RWPE1 (cell line): Measurements from ENCODE around the gene ANXA9.

Source experiments
- CTCF ChIA-PET: fragments of 350-600 bp; sonication (Branson Sonifier 250); formaldehyde crosslinking; extraction: SDS; loops from one replicate; lab custom pipeline; 2021; lab: Yijun Ruan, JAX
- POLR2A ChIA-PET: fragments of 400-600 bp; formaldehyde crosslinking; extraction: SDS; loops from one replicate; lab custom pipeline; 2020; ENCODE audit warnings: antibody characterized with exemption; ENCODE audit not compliant: low non-redundant PET; lab: Yijun Ruan, JAX
- DNase-seq: peaks from one replicate; pipeline ENCODE4 v3.0.0; 2012; ENCODE audit warnings: low spot score
- H3K27ac ChIP-seq: fragments of 450-650 bp; 2 replicates; pipeline ENCODE4 v1.5.1; 2017
- TF ChIP-seq, protein P1 (sequence below): fragments of 450-650 bp; conservative IDR thresholded peaks from 2 replicates; pipeline ENCODE4 v1.5.1; 2017; ENCODE audit warnings: low read depth, mild to moderate bottlenecking

Gene ANXA9

DNA sequence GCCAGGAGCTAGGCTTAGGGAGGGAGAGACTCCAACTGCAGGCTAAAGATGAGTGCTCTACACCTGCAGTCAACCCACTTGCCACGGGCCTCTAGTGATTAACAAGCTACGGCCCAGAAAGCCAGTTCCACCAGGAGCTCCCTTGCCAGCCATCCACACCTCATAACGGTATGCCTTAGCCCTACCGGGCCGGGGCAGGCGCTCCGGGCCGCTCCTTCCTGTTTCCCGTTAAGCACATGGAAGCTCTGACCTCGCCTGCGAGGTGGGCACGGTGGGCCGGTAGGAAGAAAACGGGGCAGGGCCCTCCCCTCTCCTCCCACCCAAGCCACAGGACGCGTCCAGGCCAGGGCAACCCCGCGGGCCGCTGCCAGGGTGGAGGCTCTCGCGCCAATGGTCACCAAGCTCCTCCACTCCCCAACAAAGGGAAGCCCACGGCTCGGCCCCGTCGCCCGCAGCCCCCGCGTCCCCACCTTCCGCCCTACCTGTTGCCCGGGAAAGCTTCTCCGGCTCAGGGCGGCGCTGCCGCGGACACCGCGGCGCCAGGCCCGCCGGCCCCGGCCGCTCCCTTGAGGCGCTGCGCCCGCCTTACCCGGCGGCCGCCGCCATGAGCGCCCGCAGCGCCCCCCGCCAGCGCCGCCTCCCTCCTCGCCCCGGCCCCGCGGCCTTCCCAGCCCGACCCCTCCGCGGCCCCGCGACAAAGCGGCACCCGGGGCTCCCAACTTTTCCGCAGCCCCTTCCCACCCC is 8.1 kb upstream of the ANXA9 start:
- CTCF ChIA-PET: interaction anchor here (0.6 to 1.0 kb wide), 3 partner anchors 11 to 22 kb away, joined by 3 read pairs; no protein-coding TSS in a partner anchor
- H3K27ac ChIP-seq: peak overlapping the region; percentile 91
- TF ChIP-seq, protein P1, sequence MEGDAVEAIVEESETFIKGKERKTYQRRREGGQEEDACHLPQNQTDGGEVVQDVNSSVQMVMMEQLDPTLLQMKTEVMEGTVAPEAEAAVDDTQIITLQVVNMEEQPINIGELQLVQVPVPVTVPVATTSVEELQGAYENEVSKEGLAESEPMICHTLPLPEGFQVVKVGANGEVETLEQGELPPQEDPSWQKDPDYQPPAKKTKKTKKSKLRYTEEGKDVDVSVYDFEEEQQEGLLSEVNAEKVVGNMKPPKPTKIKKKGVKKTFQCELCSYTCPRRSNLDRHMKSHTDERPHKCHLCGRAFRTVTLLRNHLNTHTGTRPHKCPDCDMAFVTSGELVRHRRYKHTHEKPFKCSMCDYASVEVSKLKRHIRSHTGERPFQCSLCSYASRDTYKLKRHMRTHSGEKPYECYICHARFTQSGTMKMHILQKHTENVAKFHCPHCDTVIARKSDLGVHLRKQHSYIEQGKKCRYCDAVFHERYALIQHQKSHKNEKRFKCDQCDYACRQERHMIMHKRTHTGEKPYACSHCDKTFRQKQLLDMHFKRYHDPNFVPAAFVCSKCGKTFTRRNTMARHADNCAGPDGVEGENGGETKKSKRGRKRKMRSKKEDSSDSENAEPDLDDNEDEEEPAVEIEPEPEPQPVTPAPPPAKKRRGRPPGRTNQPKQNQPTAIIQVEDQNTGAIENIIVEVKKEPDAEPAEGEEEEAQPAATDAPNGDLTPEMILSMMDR: no peak
- POLR2A ChIA-PET: no interaction called here
- no peak for DNase-seq

DNA sequence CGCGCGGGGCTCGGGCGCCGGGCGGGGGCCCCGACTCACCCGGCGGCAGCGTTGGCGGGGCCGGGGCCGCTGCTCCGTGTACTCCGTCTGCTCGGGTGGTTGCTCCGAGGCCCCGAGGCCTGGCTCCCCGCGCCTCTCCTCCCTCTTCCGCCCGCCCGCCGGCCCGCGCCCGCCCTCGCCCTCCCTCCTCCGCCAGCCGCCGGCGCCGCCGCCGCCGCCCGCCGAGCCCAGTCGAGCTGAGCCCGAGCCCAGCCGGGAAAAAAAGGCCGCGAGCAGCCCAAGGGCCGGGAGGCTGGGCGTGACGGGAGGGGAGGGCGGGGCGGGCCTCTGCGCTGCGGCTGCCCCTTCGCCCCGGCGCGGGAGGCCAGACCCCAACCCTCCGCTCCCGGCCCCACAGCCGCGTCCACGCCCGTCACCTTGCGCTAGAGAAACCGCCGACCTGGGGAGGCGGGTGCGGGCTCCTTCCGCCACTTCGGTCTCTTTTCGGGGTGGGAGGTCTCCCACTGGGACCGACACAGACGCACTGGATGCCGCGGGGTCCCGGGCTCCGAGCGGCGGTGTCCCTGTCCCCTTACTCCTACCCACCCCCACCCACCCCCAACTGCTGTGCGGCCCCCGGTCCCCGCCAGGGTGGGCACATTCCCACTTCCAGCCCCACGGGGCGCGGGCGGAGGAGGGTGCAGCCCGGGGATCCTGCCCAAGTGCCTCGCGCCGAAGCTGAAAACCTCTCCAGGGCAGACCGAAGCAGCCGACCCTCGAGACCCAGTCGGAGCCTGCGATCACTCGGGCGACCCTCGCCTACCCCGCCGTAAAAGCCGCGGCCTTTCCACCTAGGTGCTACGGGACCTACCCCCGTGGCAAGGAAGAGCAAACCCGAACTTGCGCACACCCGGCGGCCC is 7.3 kb upstream of the ANXA9 start, which contains the start of gene CERS2:
CERS2 (minus strand) TSS at position 256 of the 899 bp plus-strand sequence. CDS start 5,745 bp downstream, outside the sequence.
- DNase-seq: peak; percentile 82
- TF ChIP-seq, protein P1: no peak
- peak within 1 kb of the TSS; percentile 91 for H3K27ac ChIP-seq
- POLR2A ChIA-PET: no interaction called here
- CTCF ChIA-PET: no interaction called here

DNA sequence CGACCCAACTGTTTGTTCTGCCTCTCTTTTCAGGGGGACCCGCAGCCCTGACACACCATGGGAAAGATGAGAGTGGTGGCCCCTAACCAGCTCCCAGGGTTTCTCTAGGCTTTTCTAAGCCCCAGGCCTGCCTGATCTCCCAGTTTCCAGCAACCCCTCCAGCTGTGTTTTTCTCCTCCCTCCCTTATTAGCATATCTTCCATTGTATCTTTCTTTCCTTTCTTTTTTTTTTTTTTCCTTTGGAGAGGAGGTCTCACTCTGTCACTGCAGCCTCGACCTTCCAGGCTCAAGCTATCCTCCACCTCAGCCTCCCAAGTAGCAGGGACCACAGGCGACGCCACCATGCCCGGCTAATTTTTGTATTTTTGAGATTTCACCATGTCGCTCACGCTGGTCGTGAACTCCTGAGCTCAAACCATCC is 5.7 kb upstream of the ANXA9 start:
- CTCF ChIA-PET: interaction anchor here (0.7 to 0.9 kb wide), 2 partner anchors 10 to 30 kb away, joined by 3 to 4 read pairs; no protein-coding TSS in a partner anchor
- POLR2A ChIA-PET: interaction anchor here (0.5 kb wide), 1 partner anchor 387 kb away, joined by 4 read pairs; no protein-coding TSS in a partner anchor
- H3K27ac ChIP-seq: peak overlapping the region; percentile 91
- DNase-seq: no peak
- TF ChIP-seq, protein P1: no peak

DNA sequence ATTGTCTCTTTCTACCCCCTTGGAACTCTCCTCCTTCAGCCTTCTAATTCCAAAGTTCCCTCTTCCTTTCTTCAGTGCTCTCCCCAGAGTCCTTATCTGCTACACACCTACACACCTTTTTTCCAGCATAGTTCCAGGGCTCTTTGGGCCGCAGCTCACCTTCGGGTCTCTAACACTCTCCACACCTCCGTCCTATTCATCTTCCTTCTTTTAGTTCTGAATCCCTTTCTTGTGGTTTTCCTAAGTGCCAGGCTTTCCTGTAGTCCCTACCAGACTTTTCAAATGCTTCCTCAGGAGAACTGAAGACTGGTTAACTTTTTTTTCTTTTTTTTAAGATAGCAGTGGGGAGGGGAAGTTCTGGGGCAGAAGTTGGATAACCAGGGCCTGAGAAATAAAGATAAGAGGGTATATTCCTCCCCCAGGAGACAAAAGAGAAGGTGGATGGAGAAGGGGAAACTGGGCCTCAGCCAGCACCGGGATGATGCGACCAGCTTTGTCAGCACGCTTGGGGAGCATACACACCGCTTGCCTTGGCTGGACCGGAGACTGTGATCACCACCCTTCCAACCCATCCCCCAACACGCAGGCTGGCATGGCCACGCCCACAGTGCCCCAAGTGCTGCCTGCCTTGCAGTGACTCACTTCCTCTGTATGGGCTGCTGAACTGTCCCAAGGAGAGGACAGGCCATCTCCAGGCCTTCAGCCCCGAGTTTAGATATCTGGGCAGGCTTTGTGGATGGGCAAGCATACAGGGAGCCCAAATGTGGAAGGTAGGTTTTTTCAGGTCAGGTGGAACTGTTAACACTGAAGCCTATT is 5.0 kb upstream of the ANXA9 start:
- TF ChIP-seq, protein P1: no peak
- peak; percentile 84 for DNase-seq
- peak overlapping the region; percentile 91 for H3K27ac ChIP-seq
- ChIA-PET POLR2A (interaction anchor here (0.5 kb wide), 1 partner anchor 387 kb away, joined by 4 read pairs; no protein-coding TSS in a partner anchor), CTCF (interaction anchor here (0.6 to 0.7 kb wide), 3 partner anchors 29 to 187 kb away, joined by 3 to 4 read pairs (median 4); no protein-coding TSS in a partner anchor)

DNA sequence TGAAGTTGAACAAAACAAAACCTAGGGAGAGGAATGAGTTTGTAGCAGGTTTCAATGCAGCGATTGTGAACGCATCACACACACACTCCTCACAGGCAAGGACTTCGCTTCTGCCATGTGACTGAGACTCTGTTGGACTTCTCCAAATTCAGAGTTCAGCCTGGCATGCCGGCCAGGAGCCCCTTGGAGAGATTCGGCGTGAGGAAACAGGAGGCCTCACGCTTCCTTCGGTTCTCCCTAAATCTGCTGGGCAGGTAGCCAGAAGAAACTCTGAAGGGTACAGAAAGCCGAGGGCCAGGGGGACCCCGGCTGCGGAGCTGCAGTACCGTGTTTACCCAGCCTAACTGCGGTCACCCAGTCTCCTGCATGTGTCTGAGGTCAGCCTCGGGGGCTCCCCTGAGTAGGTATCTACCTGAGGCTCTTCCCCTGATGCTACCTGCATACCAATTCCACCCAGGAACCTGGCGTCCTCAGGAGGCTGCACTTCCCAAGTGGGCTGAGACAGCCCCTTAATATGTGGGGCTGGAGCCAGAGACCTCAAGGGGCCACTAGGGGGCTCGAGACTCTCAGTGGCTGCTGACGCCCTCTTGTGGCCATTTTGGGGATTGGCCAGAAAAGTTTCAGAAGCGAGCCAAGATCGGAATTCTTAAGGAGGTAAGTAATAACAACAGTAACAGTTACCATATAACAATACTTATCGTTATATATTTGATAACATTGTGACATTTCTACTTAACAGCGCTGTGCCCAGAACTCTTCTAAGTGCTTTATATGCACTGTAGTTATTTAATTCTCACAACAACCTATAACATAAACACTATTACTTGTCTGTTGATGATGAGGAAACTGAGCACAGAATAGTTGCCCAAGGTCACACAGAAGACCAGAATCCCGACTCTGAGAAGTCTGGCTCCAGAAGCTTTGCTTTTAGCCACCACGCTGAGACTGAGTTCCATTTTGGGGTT is 2.7 kb upstream of the ANXA9 start:
- peak; percentile 89 for DNase-seq
- ChIA-PET CTCF (interaction anchor here (0.5 to 2.4 kb wide), 5 partner anchors 16 to 134 kb away, joined by 3 to 12 read pairs (median 5); partner anchors contain the start of gene MINDY1), POLR2A (no interaction called here)
- TF ChIP-seq, protein P1: peak; percentile 99
- H3K27ac ChIP-seq: peak overlapping the region; percentile 91
